GM12874 (cell line): ENCODE measurements around the gene TMX3.

Source experiments
- TF ChIP-seq, protein P1 (sequence below): IDR thresholded peaks from 2 replicates; pipeline ENCODE4 v1.5.1; 2011; ENCODE audit warnings: low read depth, mild to moderate bottlenecking, control low read depth, low read length, moderate library complexity; ENCODE audit not compliant: insufficient read depth

The TMX3 gene

DNA sequence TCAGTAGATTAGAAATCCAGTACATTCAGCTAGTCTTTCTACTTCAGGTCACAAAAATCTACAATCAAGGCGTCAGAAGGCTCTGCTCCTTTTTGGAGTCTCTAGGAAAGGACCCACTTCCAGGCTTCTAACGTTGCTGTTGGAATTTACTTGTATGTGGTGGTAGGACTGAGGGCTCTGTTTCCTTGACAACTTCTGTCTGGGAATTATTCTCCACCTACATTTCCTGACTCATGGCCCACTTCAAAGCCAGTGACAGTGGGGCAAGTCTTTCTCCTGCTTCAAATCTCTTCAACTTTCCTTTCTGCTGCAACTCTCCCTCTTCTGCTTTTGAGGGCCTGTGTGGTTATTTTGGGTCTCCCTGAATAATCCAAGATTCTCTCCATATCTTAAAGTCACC, 10.4 kb upstream of the TMX3 start:
- TF ChIP-seq, protein P1, sequence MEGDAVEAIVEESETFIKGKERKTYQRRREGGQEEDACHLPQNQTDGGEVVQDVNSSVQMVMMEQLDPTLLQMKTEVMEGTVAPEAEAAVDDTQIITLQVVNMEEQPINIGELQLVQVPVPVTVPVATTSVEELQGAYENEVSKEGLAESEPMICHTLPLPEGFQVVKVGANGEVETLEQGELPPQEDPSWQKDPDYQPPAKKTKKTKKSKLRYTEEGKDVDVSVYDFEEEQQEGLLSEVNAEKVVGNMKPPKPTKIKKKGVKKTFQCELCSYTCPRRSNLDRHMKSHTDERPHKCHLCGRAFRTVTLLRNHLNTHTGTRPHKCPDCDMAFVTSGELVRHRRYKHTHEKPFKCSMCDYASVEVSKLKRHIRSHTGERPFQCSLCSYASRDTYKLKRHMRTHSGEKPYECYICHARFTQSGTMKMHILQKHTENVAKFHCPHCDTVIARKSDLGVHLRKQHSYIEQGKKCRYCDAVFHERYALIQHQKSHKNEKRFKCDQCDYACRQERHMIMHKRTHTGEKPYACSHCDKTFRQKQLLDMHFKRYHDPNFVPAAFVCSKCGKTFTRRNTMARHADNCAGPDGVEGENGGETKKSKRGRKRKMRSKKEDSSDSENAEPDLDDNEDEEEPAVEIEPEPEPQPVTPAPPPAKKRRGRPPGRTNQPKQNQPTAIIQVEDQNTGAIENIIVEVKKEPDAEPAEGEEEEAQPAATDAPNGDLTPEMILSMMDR = no peak

DNA sequence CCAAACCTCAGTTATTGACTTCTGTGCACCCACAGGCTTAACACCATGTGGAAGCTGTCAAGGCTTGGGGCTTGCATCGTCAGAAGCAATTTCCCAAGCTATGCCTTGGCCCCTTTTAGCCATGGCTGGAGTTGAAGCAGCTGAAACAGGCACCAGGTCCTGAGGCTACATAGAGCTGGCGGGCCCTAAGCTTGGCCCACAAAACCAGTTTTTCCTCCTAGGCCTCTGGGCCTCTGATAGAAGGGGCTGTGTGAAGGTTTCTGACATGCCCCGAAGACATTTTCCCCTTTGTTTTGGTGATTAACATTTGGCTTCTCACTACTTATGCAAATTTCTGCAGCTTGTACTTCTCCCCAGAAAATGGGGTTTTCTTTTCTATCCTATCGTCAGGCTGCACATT, 9.1 kb upstream of the TMX3 start:
- TF ChIP-seq, protein P1 = no peak

DNA sequence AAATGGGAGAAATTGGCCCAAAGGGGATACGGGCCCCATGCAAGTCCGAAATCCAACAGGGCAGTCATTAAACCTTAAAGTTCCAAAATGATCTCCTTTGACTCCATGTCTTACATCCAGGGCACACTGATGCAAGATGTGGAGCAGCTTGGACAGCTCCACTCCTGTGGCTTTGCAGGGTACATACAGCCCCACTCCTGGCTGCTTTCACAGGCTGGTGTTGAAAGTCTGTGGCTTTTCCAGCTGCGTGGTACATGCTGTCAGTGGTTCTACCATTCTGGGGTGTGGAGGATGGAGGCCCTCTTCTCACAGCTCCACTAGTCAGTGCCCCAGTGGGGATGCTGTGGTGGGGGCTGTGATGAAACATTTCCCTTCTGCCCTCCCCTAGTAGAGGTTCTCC, 8.6 kb upstream of the TMX3 start:
- TF ChIP-seq, protein P1 = no peak

DNA sequence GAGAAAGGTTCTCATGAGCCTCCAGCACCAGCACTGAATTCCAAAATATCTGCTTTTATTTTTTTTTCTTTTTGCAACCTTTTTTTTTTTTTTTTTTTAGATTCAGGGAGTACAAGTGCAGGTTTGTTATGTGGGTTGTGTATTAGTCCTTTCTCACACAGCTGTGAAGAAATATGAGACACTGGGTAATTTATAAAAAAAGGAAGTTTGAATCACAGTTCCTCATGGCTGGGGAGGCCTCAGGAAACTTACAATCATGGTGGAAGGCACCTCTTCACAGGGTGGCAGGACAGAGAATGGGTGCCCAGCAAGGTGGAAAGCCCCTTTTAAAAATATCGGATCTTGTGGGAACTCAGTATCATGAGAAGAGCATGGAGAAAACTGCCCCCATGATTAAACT, 7.9 kb upstream of the TMX3 start:
- TF ChIP-seq, protein P1 = no peak

DNA sequence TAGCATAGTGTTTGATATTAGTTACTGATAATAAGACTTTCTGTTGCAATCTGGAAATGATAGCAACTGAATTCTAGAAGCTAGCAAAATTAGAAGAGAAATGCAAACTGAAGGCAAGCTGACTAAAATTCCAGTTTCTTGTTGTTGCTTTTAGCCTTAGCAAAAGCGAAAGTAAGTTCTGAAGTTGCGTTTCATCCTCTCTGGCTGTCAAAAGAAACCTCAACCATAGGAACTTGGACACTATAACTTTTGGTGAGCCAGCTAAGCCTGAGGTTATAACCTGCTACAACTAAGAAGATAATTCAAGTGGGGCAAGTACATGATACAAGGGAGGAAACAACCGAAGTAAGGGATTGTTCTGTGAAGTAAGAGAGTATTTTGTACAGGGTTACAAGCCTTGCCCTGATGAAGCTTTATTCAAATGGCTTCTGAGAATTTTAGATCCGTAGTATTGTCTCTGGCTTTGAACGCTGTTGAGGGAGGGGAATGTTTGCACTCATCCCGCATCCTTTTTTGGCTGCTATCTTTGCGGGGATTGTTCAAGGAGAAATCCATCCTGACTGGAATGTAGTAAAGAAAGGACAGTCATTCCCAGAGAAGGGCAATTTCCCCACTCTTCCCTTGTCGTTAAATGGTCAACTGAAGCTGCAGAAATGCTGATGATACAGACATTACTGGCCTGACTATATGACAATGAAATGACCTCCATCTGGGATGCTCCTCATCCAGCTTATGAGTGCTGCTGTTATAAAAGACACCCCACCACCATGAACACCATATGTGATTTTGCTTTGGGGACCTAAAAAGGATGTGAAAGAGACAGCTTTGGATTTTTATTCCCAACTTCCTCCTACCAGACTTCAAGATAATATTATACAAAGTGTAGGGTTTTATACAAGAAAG, 7.0 kb upstream of the TMX3 start:
- TF ChIP-seq, protein P1 = no peak

DNA sequence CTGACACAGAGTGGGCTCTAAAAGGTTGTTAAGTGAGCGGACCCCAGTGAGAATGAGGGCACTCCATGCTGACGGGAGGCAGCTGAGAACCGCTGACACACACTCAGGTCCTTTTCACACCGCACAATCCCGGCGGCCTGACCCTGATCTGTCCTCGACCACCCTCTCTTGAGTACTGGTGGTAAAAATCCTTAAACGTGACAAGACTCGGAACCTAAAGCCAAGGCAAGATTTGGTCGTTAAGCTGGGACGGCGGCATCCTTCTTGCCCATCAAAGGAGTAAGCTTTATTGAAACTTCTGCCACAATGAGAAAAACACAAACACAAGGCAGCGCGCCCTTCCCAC, 569 bp downstream of the TMX3 start:
- TF ChIP-seq, protein P1 = no peak

DNA sequence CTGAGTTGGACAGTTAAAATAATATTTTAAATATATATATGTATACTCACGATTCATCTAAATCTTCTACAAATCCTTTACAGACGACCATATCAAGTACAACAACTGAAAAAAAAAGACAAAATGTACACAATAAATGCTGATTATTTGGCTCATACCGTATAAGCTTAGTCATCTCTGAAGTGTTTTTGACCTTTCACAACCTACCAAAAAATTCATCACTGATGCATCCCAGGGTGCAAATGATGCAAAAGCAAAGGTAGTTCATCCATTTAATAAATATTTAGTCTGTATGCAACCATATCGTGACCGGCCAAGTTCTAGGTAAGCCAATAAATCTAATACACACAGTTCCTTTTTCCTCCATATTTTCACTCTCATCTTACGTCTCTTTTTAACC, 1.1 kb downstream of the TMX3 start:
- TF ChIP-seq, protein P1 = no peak
